Inferior parietal cortex (tissue), 1 donor: Measurements from ENCODE around the gene QPRT.
"Not testable (repeated sequence)": the region's sequence is repeated elsewhere in the genome, so short reads cannot be mapped to it uniquely, and the experiment has no call there.

Experiments
- DNase-seq: peaks from one replicate; pipeline ENCODE4 v3.0.0-alpha.2; 2016; ENCODE audit errors: extremely low spot score

The QPRT gene

DNA sequence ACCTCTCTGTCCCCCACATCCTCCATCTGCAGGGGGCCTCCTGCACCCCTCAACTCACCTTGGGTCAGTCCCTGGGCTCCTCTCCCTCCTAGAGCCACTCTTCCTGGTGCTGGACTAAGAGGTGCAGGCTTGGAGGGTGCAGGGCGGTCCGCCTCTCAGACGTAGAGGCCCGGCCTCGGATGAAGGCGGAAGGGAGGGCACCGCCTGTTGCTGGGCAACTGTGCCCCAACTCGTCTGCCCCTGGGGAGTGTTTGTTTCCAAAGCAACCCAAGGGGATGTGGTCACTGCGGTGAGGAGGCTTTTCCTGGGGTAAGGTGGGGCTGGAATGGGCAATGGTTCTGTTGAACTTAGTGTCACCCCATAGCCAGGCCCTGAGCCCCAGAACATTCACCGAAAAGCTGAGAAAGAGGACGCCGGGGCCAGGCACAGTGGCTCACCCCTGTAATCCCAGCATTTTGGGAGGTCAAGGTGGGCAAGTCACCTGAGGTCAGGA lies 66.9 kb downstream of the QPRT start, which contains the start of gene C16orf54:
TSS of gene C16orf54 (minus strand) at position 138 of the 493 bp plus-strand sequence. CDS start 1,039 bp downstream, outside the sequence.
- no peak for DNase-seq

DNA sequence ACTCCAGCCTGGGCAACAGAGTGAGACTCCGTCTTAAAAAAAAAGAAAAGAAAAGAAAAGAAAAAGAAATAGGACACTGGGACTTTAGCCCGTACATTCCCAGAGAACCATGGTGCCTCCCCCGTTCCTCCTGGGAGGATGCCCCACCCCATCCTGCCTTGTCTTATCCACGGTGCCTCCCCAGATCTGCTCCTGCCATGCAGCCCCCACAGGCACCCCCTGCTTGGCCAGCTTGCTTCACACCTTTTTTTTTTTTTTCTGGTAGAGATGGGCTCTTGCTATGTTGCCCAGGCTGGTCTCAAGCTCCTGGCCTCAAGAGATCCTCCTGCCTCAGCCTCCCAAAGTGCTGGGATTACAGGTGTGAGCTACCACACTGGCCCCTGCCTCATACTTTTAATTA lies 67.5 kb downstream of the QPRT start:
- DNase-seq, result not testable (repeated sequence)
